Activated CD8-positive, alpha-beta T cell treated with anti-CD3 and anti-CD28 coated beads for 36 hours (primary cell): Measurements from ENCODE around the gene COL6A3. TPM values are rescaled to one million over a fixed set of nuclear protein-coding genes. Genes with fewer than 3 reads are reported as not detected.

ENCODE experiments used
- ATAC-seq: fragments of 200-7000 bp; cut with Tn5 transposase; one replicate; pipeline ENCODE4 v1.10.0; 2021; ENCODE audit warnings: mild to moderate bottlenecking, moderate library complexity
- CTCF ChIA-PET: fragments of 350-600 bp; sonication (Branson Sonifier 250); formaldehyde crosslinking; loops from one replicate; lab custom pipeline; 2021; ENCODE audit warnings: antibody characterized with exemption; lab: Charles Lee
- POLR2A ChIA-PET: fragments of 350-600 bp; sonication (Branson Sonifier 250); formaldehyde crosslinking; loops from one replicate; lab custom pipeline; 2021; ENCODE audit warnings: antibody characterized with exemption; lab: Charles Lee
- DNase-seq: peaks from one replicate; pipeline ENCODE4 v3.0.0-alpha.2; 2020
- H3K27ac Mint-ChIP-seq: one replicate; pipeline ENCODE4 v1.8.0; 2021; ENCODE audit warnings: mild to moderate bottlenecking, mixed read lengths
- H3K27me3 Mint-ChIP-seq: one replicate; pipeline ENCODE4 v1.8.0; 2021; ENCODE audit warnings: mixed read lengths
- H3K36me3 Mint-ChIP-seq: one replicate; pipeline ENCODE4 v1.8.0; 2021; ENCODE audit warnings: low read depth, mixed read lengths
- H3K4me1 Mint-ChIP-seq: one replicate; pipeline ENCODE4 v1.8.0; 2021; ENCODE audit warnings: low read depth, mixed read lengths
- H3K4me3 Mint-ChIP-seq: one replicate; pipeline ENCODE4 v1.8.0; 2021; ENCODE audit warnings: mild to moderate bottlenecking, moderate library complexity, mixed read lengths
- H3K9me3 Mint-ChIP-seq: one replicate; pipeline ENCODE4 v1.8.0; 2021; ENCODE audit warnings: mixed read lengths
- intact Hi-C: fragments of 100-400 bp; cut with micrococcal nuclease; formaldehyde crosslinking; loops from one replicate; pipeline ENCODE4 v1.10.0; 2022
- total RNA-seq, 2 experiments: library from RNA; stranded (reverse); gene quantifications; one replicate each; pipeline ENCODE4 v1.2.3, GENCODE V29; 2021
- TF ChIP-seq, protein P1 (sequence below): fragments of 200-600 bp; IDR thresholded peaks from one replicate; pipeline ENCODE4 v1.8.0; 2022; ENCODE audit warnings: antibody characterized with exemption, mild to moderate bottlenecking

The COL6A3 gene
- total RNA-seq, 2 experiments from 2014 or later = 4.0 to 4.1 TPM

- POLR2A ChIA-PET = no interaction called here
- no peak overlapping the region for H3K27ac Mint-ChIP-seq
- no peaks in the 10 kb centered on the region for H3K27me3 Mint-ChIP-seq
Measured at GRCh38 chr2:237314681-237315080, 99.3 kb downstream of the COL6A3 start.

DNA sequence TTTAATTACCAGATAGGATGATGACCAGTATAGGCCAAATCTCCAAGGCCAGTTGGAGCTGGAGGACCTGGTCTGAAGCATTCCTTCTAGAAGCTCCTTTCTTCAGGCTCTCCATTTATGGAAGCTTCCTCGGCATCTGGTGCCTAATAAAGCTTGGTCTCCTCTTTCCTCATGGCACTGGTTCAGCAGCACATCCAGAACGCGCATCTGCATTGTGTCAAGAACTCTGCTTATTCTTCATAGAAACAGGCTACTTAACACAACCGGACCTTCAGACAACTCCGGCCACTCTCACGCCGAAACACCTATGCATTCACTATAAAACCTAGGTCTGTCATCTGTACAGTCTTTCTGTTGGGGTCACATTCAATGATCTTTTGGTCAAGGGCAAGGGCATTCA, 99.8 kb downstream of the COL6A3 start:
- intact Hi-C loops = no loop called here
- H3K4me3 Mint-ChIP-seq = no peak overlapping the region
- H3K27ac Mint-ChIP-seq = no peak overlapping the region
- DNase-seq = no peak
- no peak for ATAC-seq
- H3K4me1 Mint-ChIP-seq = no peaks in the 10 kb centered on the region
- TF ChIP-seq, protein P1, sequence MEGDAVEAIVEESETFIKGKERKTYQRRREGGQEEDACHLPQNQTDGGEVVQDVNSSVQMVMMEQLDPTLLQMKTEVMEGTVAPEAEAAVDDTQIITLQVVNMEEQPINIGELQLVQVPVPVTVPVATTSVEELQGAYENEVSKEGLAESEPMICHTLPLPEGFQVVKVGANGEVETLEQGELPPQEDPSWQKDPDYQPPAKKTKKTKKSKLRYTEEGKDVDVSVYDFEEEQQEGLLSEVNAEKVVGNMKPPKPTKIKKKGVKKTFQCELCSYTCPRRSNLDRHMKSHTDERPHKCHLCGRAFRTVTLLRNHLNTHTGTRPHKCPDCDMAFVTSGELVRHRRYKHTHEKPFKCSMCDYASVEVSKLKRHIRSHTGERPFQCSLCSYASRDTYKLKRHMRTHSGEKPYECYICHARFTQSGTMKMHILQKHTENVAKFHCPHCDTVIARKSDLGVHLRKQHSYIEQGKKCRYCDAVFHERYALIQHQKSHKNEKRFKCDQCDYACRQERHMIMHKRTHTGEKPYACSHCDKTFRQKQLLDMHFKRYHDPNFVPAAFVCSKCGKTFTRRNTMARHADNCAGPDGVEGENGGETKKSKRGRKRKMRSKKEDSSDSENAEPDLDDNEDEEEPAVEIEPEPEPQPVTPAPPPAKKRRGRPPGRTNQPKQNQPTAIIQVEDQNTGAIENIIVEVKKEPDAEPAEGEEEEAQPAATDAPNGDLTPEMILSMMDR = no peak
- POLR2A ChIA-PET = no interaction called here
- H3K27me3 Mint-ChIP-seq = peaks cover under 1% of the 10 kb centered on the region
- no peaks in the 10 kb centered on the region for H3K9me3 Mint-ChIP-seq
- H3K36me3 Mint-ChIP-seq = no peaks in the 10 kb centered on the region
- CTCF ChIA-PET = no interaction called here

More at GRCh38 chr2:237314681-237315080, 99.3 kb downstream of the COL6A3 start:
- DNase-seq (no peak), ATAC-seq (no peak)
- CTCF ChIA-PET = no interaction called here
- no peaks in the 10 kb centered on the region for H3K9me3 Mint-ChIP-seq
- TF ChIP-seq, protein P1 = no peak
- intact Hi-C loops = no loop called here
- H3K4me1 Mint-ChIP-seq = no peaks in the 10 kb centered on the region
- no peak overlapping the region for H3K4me3 Mint-ChIP-seq
- H3K36me3 Mint-ChIP-seq = no peaks in the 10 kb centered on the region

DNA sequence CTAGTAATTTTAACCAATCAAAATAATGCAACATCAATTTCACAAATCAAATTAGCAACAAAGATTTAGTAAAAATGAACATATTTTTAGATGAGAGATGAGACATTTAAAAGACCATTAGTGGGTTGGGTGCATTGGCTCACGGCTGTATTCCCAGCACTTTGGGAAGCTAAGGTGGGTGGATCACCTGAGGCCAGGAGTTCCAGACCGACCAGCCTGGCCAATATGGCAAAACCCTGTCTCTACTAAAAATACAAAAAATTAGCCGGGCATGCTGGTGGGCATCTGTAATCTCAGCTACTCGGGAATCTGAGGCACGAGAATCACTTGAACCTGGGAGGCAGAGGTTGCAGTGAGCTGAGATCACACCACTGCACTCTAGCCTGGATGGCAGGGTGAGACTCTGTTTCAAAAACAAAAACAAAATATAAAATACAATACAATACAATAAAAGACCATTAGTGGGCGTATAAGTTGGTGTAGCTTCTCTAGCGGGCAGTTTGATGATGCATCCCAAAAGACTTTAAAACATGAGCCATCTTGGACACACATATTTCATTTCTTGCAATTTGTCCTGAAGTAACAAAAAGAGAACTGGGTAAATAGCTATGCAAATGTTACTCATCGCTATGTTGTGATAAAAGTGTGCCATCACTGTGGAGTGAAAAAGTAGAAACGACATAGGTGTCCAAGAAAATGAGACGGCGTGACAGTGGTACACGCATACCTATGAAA, 101.8 kb downstream of the COL6A3 start:
- Mint-ChIP-seq H3K9me3 (no peaks in the 10 kb centered on the region), H3K36me3 (no peaks in the 10 kb centered on the region), H3K4me3 (no peak overlapping the region), H3K4me1 (no peaks in the 10 kb centered on the region), H3K27ac (no peak overlapping the region), H3K27me3 (peaks cover 5% of the 10 kb centered on the region)
- ChIA-PET CTCF (interaction anchor here (1.3 kb wide), 1 partner anchor 99 kb away, joined by 3 read pairs; no protein-coding TSS in a partner anchor), POLR2A (interaction anchor here (0.6 kb wide), 1 partner anchor 39 kb away, joined by 3 read pairs; no protein-coding TSS in a partner anchor)
- ATAC-seq (no peak), DNase-seq (no peak)
- TF ChIP-seq, protein P1 = no peak
- intact Hi-C loops = no loop called here

- peaks cover 5% of the 10 kb centered on the region for H3K27me3 Mint-ChIP-seq
- POLR2A ChIA-PET = no interaction called here
- H3K9me3 Mint-ChIP-seq = no peaks in the 10 kb centered on the region
- H3K36me3 Mint-ChIP-seq = no peaks in the 10 kb centered on the region
- ATAC-seq (no peak), DNase-seq (no peak)
- TF ChIP-seq, protein P1 = no peak
- CTCF ChIA-PET = no interaction called here
- intact Hi-C loops = no loop called here
- H3K4me1 Mint-ChIP-seq = no peaks in the 10 kb centered on the region
- no peak overlapping the region for H3K4me3 Mint-ChIP-seq
- no peak overlapping the region for H3K27ac Mint-ChIP-seq
Measured at GRCh38 chr2:237310515-237311114, 103.3 kb downstream of the COL6A3 start.

DNA sequence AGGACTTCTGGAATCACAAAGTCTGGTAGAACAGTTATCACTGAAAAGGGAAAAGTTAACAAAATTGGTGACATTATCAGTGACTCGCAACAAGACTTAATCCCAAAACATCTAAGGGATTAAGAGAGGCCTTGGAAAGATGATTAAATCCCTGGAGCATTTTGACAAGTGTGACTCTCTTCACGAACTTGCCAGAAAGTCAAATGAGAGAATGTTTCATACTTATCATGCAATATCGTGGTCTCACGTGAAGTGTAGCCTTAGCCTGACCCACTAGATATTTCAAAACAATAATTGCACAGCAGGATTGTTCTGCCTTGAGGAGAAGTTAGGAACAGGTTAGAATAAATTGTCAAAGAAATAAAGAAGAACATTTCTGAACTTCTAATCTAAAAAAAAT, 104.5 kb downstream of the COL6A3 start:
- ChIA-PET POLR2A (no interaction called here), CTCF (no interaction called here)
- no peaks in the 10 kb centered on the region for H3K36me3 Mint-ChIP-seq
- H3K4me1 Mint-ChIP-seq = no peaks in the 10 kb centered on the region
- H3K9me3 Mint-ChIP-seq = peaks cover under 1% of the 10 kb centered on the region
- TF ChIP-seq, protein P1 = no peak
- no peak overlapping the region for H3K4me3 Mint-ChIP-seq
- ATAC-seq (no peak), DNase-seq (no peak)
- H3K27ac Mint-ChIP-seq = no peak overlapping the region
- intact Hi-C loops = no loop called here
- H3K27me3 Mint-ChIP-seq = peaks cover 5% of the 10 kb centered on the region
